HepG2 (cell line): ENCODE results near the gene COQ10B. TPM values are rescaled to one million over a fixed set of nuclear protein-coding genes. Genes with fewer than 3 reads are reported as not detected.

Source experiments
- ARNT2 ChIP-seq: sonication (generic); formaldehyde crosslinking; IDR thresholded peaks from 2 replicates; pipeline ENCODE4 v1.8.0; 2022; ENCODE audit warnings: mild to moderate bottlenecking, low read depth, missing genetic modification reagents, moderate library complexity
- ARNTL ChIP-seq: sonication (generic); formaldehyde crosslinking; IDR thresholded peaks from 2 replicates; pipeline ENCODE4 v1.4.0; 2020; ENCODE audit warnings: mild to moderate bottlenecking, missing genetic modification reagents
- CBX2 ChIP-seq, 2 experiments: fragments of 200-600 bp in 1 of 2; sonication (generic); formaldehyde crosslinking in 1 of 2; IDR thresholded peaks; 2 replicates each; pipeline versions ENCODE4 v1.7.0 to v1.8.1; 2018 to 2022; ENCODE audit warnings: low read depth in 2 of 2, low read length in 1 of 2, mild to moderate bottlenecking in 1 of 2, missing genetic modification reagents in 1 of 2
- HDAC6 ChIP-seq: fragments of 200-600 bp; sonication (generic); IDR thresholded peaks from 2 replicates; pipeline ENCODE4 v1.7.0; 2017; ENCODE audit warnings: mild to moderate bottlenecking, antibody characterized with exemption, low read length, low read depth
- HINFP ChIP-seq: sonication (generic); formaldehyde crosslinking; IDR thresholded peaks from 2 replicates; pipeline ENCODE4 v1.4.0; 2020; ENCODE audit warnings: low read depth, mild to moderate bottlenecking, missing genetic modification reagents
- MLLT10 ChIP-seq: sonication (generic); formaldehyde crosslinking; IDR thresholded peaks from 2 replicates; pipeline ENCODE4 v1.4.0; 2020; ENCODE audit warnings: missing genetic modification reagents
- ONECUT2 ChIP-seq: sonication (generic); formaldehyde crosslinking; IDR thresholded peaks from 2 replicates; pipeline ENCODE4 v1.4.0; 2020; ENCODE audit warnings: missing genetic modification reagents
- PITX1 ChIP-seq: sonication (generic); formaldehyde crosslinking; IDR thresholded peaks from 2 replicates; pipeline ENCODE4 v1.5.1; 2020; ENCODE audit warnings: mild to moderate bottlenecking, missing genetic modification reagents
- POLR2AphosphoS2 ChIP-seq: IDR thresholded peaks from 2 replicates; pipeline ENCODE4 v1.6.1; 2011; ENCODE audit warnings: low read depth, low read length, improper control_type of control experiment
- RBM22 ChIP-seq: fragments of 200-400 bp; formaldehyde crosslinking; optimal IDR thresholded peaks from 2 replicates; pipeline ENCODE3; 2017; ENCODE audit warnings: mild to moderate bottlenecking, low read length, moderate library complexity
- SATB2 ChIP-seq: sonication (generic); formaldehyde crosslinking; IDR thresholded peaks from 2 replicates; pipeline ENCODE4 v1.5.0; 2020; ENCODE audit warnings: missing genetic modification reagents
- SETDB1 ChIP-seq: sonication (generic); formaldehyde crosslinking; IDR thresholded peaks from 2 replicates; pipeline ENCODE4 v1.5.1; 2020; ENCODE audit warnings: missing genetic modification reagents, mild to moderate bottlenecking, borderline replicate concordance
- SP140L ChIP-seq: sonication (generic); formaldehyde crosslinking; IDR thresholded peaks from 2 replicates; pipeline ENCODE4 v1.4.0; 2020; ENCODE audit warnings: missing genetic modification reagents, borderline replicate concordance
- TBX2 ChIP-seq: sonication (generic); formaldehyde crosslinking; IDR thresholded peaks from 2 replicates; pipeline ENCODE4 v1.5.0; 2020; ENCODE audit warnings: missing genetic modification reagents, mild to moderate bottlenecking, borderline replicate concordance
- TFDP1 ChIP-seq: IDR thresholded peaks from 2 replicates; pipeline ENCODE4 v1.6.1; 2016; ENCODE audit warnings: missing compliant biosample characterization, missing genetic modification reagents, borderline replicate concordance
- TP53 ChIP-seq: sonication (generic); formaldehyde crosslinking; conservative IDR thresholded peaks from 2 replicates; pipeline ENCODE4 v1.4.0; 2020; ENCODE audit warnings: missing genetic modification reagents
- U2AF2 ChIP-seq: fragments of 200-400 bp; formaldehyde crosslinking; IDR thresholded peaks from 2 replicates; pipeline ENCODE4 v1.6.1; 2017; ENCODE audit warnings: low read depth, mild to moderate bottlenecking, low read length
- YY1 ChIP-seq: IDR thresholded peaks from 2 replicates; pipeline ENCODE4 v1.6.1; 2011; ENCODE audit warnings: low read length, low read depth, moderate library complexity, mild to moderate bottlenecking; ENCODE audit not compliant: insufficient read depth, insufficient replicate concordance
- ZBTB8A ChIP-seq: sonication (generic); formaldehyde crosslinking; IDR thresholded peaks from 2 replicates; pipeline ENCODE4 v1.4.0; 2020; ENCODE audit warnings: mild to moderate bottlenecking, low read depth, missing genetic modification reagents, borderline replicate concordance
- ZIK1 ChIP-seq: sonication (generic); formaldehyde crosslinking; IDR thresholded peaks from 2 replicates; pipeline ENCODE4 v1.5.0; 2020; ENCODE audit warnings: mild to moderate bottlenecking, low read depth, missing genetic modification reagents, borderline replicate concordance
- ZKSCAN1 ChIP-seq: fragments of 150-350 bp; IDR thresholded peaks from 2 replicates; pipeline ENCODE4 v1.6.1; 2014; ENCODE audit warnings: low read length
- ZNF230 ChIP-seq: sonication (generic); formaldehyde crosslinking; IDR thresholded peaks from 2 replicates; pipeline ENCODE4 v1.4.0; 2020; ENCODE audit warnings: mild to moderate bottlenecking, missing genetic modification reagents
- ZNF235 ChIP-seq: sonication (generic); formaldehyde crosslinking; IDR thresholded peaks from 2 replicates; pipeline ENCODE4 v1.8.1; 2023; ENCODE audit warnings: mild to moderate bottlenecking, missing genetic modification reagents, borderline replicate concordance
- ZNF580 ChIP-seq: IDR thresholded peaks from 2 replicates; pipeline ENCODE4 v1.6.1; 2016; ENCODE audit warnings: low read depth, borderline replicate concordance
- ZNF614 ChIP-seq: IDR thresholded peaks from 2 replicates; pipeline ENCODE4 v1.6.1; 2018; ENCODE audit warnings: missing biosample characterization, missing genetic modification reagents, inconsistent platforms, borderline replicate concordance
- ZNF720 ChIP-seq: sonication (generic); formaldehyde crosslinking; IDR thresholded peaks from 2 replicates; pipeline ENCODE4 v1.4.0; 2020; ENCODE audit warnings: missing genetic modification reagents
- ZNF761 ChIP-seq: sonication (generic); formaldehyde crosslinking; conservative IDR thresholded peaks from 2 replicates; pipeline ENCODE4 v1.4.0; 2020; ENCODE audit warnings: mild to moderate bottlenecking, missing genetic modification reagents
- ZNF777 ChIP-seq: sonication (generic); formaldehyde crosslinking; IDR thresholded peaks from 2 replicates; pipeline ENCODE4 v1.4.0; 2020; ENCODE audit warnings: missing genetic modification reagents
- polyA plus RNA-seq, 8 experiments: library from polyadenylated mRNA; depleted of rRNA in 3 of 8; stranded (reverse) in 7 of 8; unstranded in 1 of 8; fragments of >200 nt; fragmentation: Illumina TruSeq in 4 of 8; extraction: Trizol in 4 of 8; gene quantifications; 2 replicates each; pipeline versions ENCODE4 v1.2.1 to v1.2.3, GENCODE V29; 2011 to 2016; ENCODE audit warnings: low read depth in 4 of 8, missing spikeins in 1 of 8, mixed read lengths in 1 of 8; ENCODE audit not compliant: insufficient read depth in 1 of 8
- total RNA-seq, 5 experiments: library from RNA; depleted of rRNA; stranded (reverse); fragments of >200 nt; fragmentation: Illumina TruSeq; extraction: Trizol; gene quantifications; 2 replicates each; pipeline ENCODE4 v1.2.3, GENCODE V29; 2016; ENCODE audit warnings: low read depth in 1 of 5

COQ10B gene
- total and polyA plus RNA-seq, 2 of the 13 experiments (the other 11 are each of a cell fraction or from before 2014, with no cell fraction given), result 4.6 to 34.9 TPM

GRCh38 chr2:197499594-197500502 lies 46.5 kb downstream of the COQ10B start, which contains the start of the genes HSPD1 and HSPE1 (continued):
- TF ChIP-seq HINFP (CRISPR knock-in tag), result peak; percentile 85
- no peak for TF ChIP-seq CBX2 (IDR thresholded peaks at IDR 0.05; ENCODE audit: low read depth, low read length)
- peak; percentile 81; the same call in 1 of the 2 replicates for TF ChIP-seq CBX2 (CRISPR knock-in tag; IDR thresholded peaks at IDR 0.05; ENCODE audit: low read depth)
- peak; percentile 52 for TF ChIP-seq MLLT10 (CRISPR knock-in tag)
- peak; percentile 89; the same call in 1 of the 2 replicates for TF ChIP-seq POLR2AphosphoS2
- TF ChIP-seq TFDP1 (CRISPR knock-in tag), result peak; percentile 95
- no peak; the same call in none of the 2 replicates for TF ChIP-seq SATB2 (CRISPR knock-in tag)
- peak; percentile 81; the same call in 1 of the 2 replicates for TF ChIP-seq ZNF614
- TF ChIP-seq SP140L (CRISPR knock-in tag), result peak; percentile 58; the same call in 1 of the 2 replicates
- peak; percentile 98 for TF ChIP-seq ZIK1
- peak; percentile 49 for TF ChIP-seq ZKSCAN1
- peak; percentile 93 for TF ChIP-seq TP53 (CRISPR knock-in tag)
- TF ChIP-seq RBM22, result no peak
- TF ChIP-seq ZNF230 (CRISPR knock-in tag), result no peak; the same call in none of the 2 replicates
- TF ChIP-seq ZNF777 (CRISPR knock-in tag), result peak; percentile 78
- TF ChIP-seq ZNF580 (CRISPR knock-in tag), result peak; percentile 86
- TF ChIP-seq ZNF761 (CRISPR knock-in tag), result peak; percentile 95
- TF ChIP-seq ARNTL (CRISPR knock-in tag), result peak; percentile 95
- no peak for TF ChIP-seq SETDB1 (CRISPR knock-in tag)
- peak; percentile 90 for TF ChIP-seq YY1
- TF ChIP-seq ZBTB8A (CRISPR knock-in tag), result peak; percentile 62
- no peak for TF ChIP-seq HDAC6
- TF ChIP-seq ARNT2 (CRISPR knock-in tag), result peak; percentile 95
- peak; percentile 98 for TF ChIP-seq TBX2 (CRISPR knock-in tag)
- TF ChIP-seq PITX1 (CRISPR knock-in tag), result peak; percentile 95
- peak; percentile 96 for TF ChIP-seq ZNF235 (CRISPR knock-in tag)
- 0 out of 2 replicates have a peak, but pooled peaks have one; percentile 16 for TF ChIP-seq ONECUT2 (CRISPR knock-in tag)
- TF ChIP-seq U2AF2, result no peak
- TF ChIP-seq ZNF720, result peak; percentile 48; the same call in 1 of the 2 replicates
